HUES48 (cell line): ENCODE data around the gene FUT9.

ENCODE experiments used
- H3K27ac ChIP-seq: one replicate; pipeline ENCODE4 v1.7.0; 2013; ENCODE audit warnings: low read depth, low read length, inconsistent platforms
- H3K27me3 ChIP-seq: 2 replicates; pipeline ENCODE4 v1.6.1; 2013; ENCODE audit warnings: mild to moderate bottlenecking, low read length; ENCODE audit not compliant: control insufficient read depth, insufficient read depth
- H3K36me3 ChIP-seq: 2 replicates; pipeline ENCODE4 v1.6.1; 2013; ENCODE audit warnings: low read length; ENCODE audit not compliant: control insufficient read depth, insufficient read depth
- H3K4me1 ChIP-seq: 2 replicates; pipeline ENCODE4 v1.6.1; 2013; ENCODE audit warnings: mild to moderate bottlenecking, low read length; ENCODE audit not compliant: control insufficient read depth, insufficient read depth
- H3K4me3 ChIP-seq: 2 replicates; pipeline ENCODE4 v1.5.1; 2013; ENCODE audit warnings: mild to moderate bottlenecking, low read depth, low read length
- H3K9ac ChIP-seq: 2 replicates; pipeline ENCODE4 v1.6.1; 2013; ENCODE audit warnings: mild to moderate bottlenecking, low read depth, low read length, moderate library complexity
- H3K9me3 ChIP-seq: 2 replicates; pipeline ENCODE4 v1.6.1; 2013; ENCODE audit warnings: low read length; ENCODE audit not compliant: control insufficient read depth, insufficient read depth

Gene FUT9

GRCh38 chr6:96066376-96066775, 50.6 kb downstream of the FUT9 start:
- Histone ChIP-seq H3K36me3 (no peaks in the 10 kb centered on the region), H3K4me3 (no peak overlapping the region), H3K27ac (no peak overlapping the region), H3K4me1 (no peaks in the 10 kb centered on the region), H3K9me3 (no peaks in the 10 kb centered on the region), H3K27me3 (no peaks in the 10 kb centered on the region), H3K9ac (no peak overlapping the region)

GRCh38 chr6:96073555-96073954, 57.8 kb downstream of the FUT9 start:
- no peak overlapping the region for H3K4me3 ChIP-seq
- H3K27me3 ChIP-seq, result no peaks in the 10 kb centered on the region
- H3K27ac ChIP-seq, result no peak overlapping the region
- no peaks in the 10 kb centered on the region for H3K36me3 ChIP-seq
- no peaks in the 10 kb centered on the region for H3K9me3 ChIP-seq
- no peak overlapping the region for H3K9ac ChIP-seq
- H3K4me1 ChIP-seq, result no peaks in the 10 kb centered on the region

- Histone ChIP-seq H3K27ac (no peak overlapping the region), H3K27me3 (no peaks in the 10 kb centered on the region), H3K9ac (no peak overlapping the region), H3K4me1 (no peaks in the 10 kb centered on the region), H3K4me3 (no peak overlapping the region), H3K36me3 (no peaks in the 10 kb centered on the region), H3K9me3 (no peaks in the 10 kb centered on the region)
These were observed 58.2 kb downstream of the FUT9 start for GRCh38 chr6:96074006-96074405.

- Histone ChIP-seq H3K27me3 (no peaks in the 10 kb centered on the region), H3K9ac (no peak overlapping the region), H3K9me3 (no peaks in the 10 kb centered on the region), H3K4me1 (no peaks in the 10 kb centered on the region), H3K36me3 (no peaks in the 10 kb centered on the region), H3K27ac (no peak overlapping the region), H3K4me3 (no peak overlapping the region)
These were observed 60.1 kb downstream of the FUT9 start for GRCh38 chr6:96075826-96076225.

- no peak overlapping the region for H3K27ac ChIP-seq
- no peaks in the 10 kb centered on the region for H3K27me3 ChIP-seq
- no peak overlapping the region for H3K4me3 ChIP-seq
- H3K9me3 ChIP-seq, result no peaks in the 10 kb centered on the region
- no peaks in the 10 kb centered on the region for H3K4me1 ChIP-seq
- no peak overlapping the region for H3K9ac ChIP-seq
- no peaks in the 10 kb centered on the region for H3K36me3 ChIP-seq
These were observed 71.0 kb downstream of the FUT9 start for GRCh38 chr6:96086745-96087144.

DNA sequence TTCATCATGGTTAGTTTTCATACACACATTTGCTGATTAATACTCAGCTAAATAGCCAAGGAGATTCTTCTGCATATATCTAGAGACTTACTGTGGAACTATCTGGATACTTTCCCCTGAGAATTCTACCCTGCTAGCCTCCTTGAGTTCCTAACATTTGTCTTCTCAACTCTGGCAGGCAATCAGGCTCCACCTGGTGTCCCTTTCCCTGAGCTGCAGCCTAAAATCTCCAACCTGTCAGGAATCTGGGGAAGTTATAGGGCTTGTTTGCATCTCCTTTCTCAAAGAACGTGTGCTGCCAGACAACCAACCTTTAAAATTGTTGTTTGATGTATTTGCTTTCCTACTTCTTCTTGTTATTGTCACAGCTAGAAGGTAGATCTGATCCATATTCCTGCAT, 73.4 kb downstream of the FUT9 start:
- Histone ChIP-seq H3K27me3 (no peaks in the 10 kb centered on the region), H3K4me1 (no peaks in the 10 kb centered on the region), H3K4me3 (no peak overlapping the region), H3K9ac (no peak overlapping the region), H3K36me3 (no peaks in the 10 kb centered on the region), H3K9me3 (no peaks in the 10 kb centered on the region), H3K27ac (no peak overlapping the region)

GRCh38 chr6:96094077-96094476, 78.3 kb downstream of the FUT9 start:
- Histone ChIP-seq H3K9me3 (no peaks in the 10 kb centered on the region), H3K4me3 (no peak overlapping the region), H3K36me3 (no peaks in the 10 kb centered on the region), H3K27me3 (no peaks in the 10 kb centered on the region), H3K9ac (no peak overlapping the region), H3K27ac (no peak overlapping the region), H3K4me1 (no peaks in the 10 kb centered on the region)

DNA sequence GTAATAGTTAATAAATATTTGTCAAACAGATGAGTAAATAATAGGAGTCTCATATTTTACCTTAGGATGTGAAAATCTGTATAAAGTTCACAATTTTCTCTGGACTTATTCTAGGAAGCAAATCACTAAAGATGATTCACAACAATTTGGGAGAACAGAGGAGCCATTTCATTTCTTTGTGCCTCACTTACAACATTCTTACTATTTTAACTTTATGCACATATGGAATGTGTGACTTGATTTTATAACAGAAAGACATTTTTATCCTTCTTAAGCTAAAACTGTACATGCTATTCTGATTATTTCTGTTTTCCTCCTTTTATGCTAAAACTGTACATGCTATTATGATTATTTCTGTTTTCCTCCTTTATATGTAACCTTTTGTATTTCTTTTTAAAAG, 83.3 kb downstream of the FUT9 start:
- no peak overlapping the region for H3K27ac ChIP-seq
- no peak overlapping the region for H3K4me3 ChIP-seq

DNA sequence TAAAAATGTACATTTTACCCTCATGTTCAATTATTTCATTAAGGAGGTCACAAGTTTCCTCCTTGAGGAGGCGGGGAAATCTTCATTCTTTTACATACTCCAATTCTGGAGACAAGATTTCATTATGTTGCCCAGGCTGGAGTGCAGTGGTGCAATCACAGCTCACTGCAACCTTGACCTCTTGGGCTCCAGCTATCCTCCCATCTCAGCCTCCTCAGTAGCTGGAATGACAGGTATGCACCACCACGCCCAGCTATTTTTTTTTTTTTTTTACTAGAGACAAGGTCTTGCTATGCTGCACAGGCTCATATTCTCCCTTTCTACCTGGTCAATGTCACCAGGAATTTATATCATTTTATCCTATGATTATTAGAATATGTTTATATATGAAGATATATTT, 85.8 kb downstream of the FUT9 start:
- H3K9ac ChIP-seq, result no peak overlapping the region
- H3K9me3 ChIP-seq, result no peaks in the 10 kb centered on the region
- no peak overlapping the region for H3K27ac ChIP-seq
- no peaks in the 10 kb centered on the region for H3K4me1 ChIP-seq
- H3K27me3 ChIP-seq, result no peaks in the 10 kb centered on the region
- no peaks in the 10 kb centered on the region for H3K36me3 ChIP-seq
- H3K4me3 ChIP-seq, result no peak overlapping the region

More for the DNA sequence above, 83.3 kb downstream of the FUT9 start:
- no peaks in the 10 kb centered on the region for H3K27me3 ChIP-seq
- H3K9me3 ChIP-seq, result no peaks in the 10 kb centered on the region
- H3K4me1 ChIP-seq, result no peaks in the 10 kb centered on the region
- H3K9ac ChIP-seq, result no peak overlapping the region
- no peaks in the 10 kb centered on the region for H3K36me3 ChIP-seq

GRCh38 chr6:96104910-96105309, 89.1 kb downstream of the FUT9 start:
- no peaks in the 10 kb centered on the region for H3K9me3 ChIP-seq
- H3K4me3 ChIP-seq, result no peak overlapping the region

DNA sequence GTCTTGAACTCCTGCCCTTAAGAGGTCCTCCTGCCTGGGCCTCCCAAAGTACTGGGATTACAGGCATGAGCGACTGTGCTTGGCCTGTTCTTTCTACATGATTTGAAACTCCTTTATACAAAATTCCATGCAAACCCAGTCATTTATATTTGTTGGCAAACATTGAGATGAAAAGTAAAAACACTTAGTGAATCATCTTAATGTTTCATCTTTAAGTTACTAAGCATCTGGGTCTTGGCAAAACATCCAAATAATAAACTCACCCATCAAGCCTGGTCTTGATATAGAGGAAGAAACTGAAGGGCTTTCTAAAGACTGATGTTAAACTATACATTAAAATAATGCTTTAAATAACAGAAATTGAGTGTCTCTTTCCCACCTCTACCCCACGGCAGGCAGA, 95.1 kb downstream of the FUT9 start:
- no peaks in the 10 kb centered on the region for H3K9me3 ChIP-seq
- H3K9ac ChIP-seq, result no peak overlapping the region
- no peak overlapping the region for H3K4me3 ChIP-seq
- H3K27me3 ChIP-seq, result no peaks in the 10 kb centered on the region
- H3K4me1 ChIP-seq, result no peaks in the 10 kb centered on the region
- H3K27ac ChIP-seq, result no peak overlapping the region
- no peaks in the 10 kb centered on the region for H3K36me3 ChIP-seq

More at GRCh38 chr6:96104910-96105309, 89.1 kb downstream of the FUT9 start:
- Histone ChIP-seq H3K36me3 (no peaks in the 10 kb centered on the region), H3K27ac (no peak overlapping the region), H3K4me1 (no peaks in the 10 kb centered on the region), H3K9ac (no peak overlapping the region), H3K27me3 (no peaks in the 10 kb centered on the region)

DNA sequence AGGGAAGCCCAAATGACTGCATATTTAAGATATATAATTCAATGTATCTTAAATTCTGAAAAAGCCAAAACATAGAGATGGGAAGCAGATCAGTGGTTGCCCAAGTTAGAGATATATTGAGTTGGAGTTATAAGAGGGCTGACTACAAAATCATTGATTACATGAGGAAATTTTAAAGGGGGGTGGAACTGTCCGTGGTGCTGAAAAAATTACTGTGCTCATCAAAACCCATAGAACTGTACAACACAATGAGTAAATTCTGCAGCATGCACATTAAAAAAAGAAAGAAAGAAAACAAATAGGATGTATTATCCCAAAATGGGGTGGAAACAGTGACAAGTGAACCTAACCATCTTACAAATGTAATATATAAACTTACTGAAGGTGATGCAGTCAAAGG, 100.9 kb downstream of the FUT9 start:
- no peaks in the 10 kb centered on the region for H3K36me3 ChIP-seq
- H3K4me1 ChIP-seq, result no peaks in the 10 kb centered on the region
- no peak overlapping the region for H3K4me3 ChIP-seq
- H3K9me3 ChIP-seq, result no peaks in the 10 kb centered on the region
- H3K27me3 ChIP-seq, result no peaks in the 10 kb centered on the region
- H3K9ac ChIP-seq, result no peak overlapping the region
- no peak overlapping the region for H3K27ac ChIP-seq
